Coronary artery (tissue), 2 donors: Measurements from ENCODE around the gene CARD9.
A peak's percentile ranks its signal among the peaks of the same experiment; 100 is the strongest.

Source experiments
- DNase-seq: peaks from one replicate; pipeline ENCODE4 v3.0.0-alpha.2; 2017; ENCODE audit warnings: low spot score
- H3K27ac ChIP-seq, 2 donors: fragments of 200-600 bp; sonication (generic); one replicate each; pipeline ENCODE4 v1.5.1; 2016 to 2019
- H3K4me3 ChIP-seq: fragments of 200-600 bp; sonication (generic); 2 replicates; pipeline ENCODE4 v1.5.1; 2016; ENCODE audit warnings: mild to moderate bottlenecking, moderate library complexity
- CTCF ChIP-seq: fragments of 200-600 bp; sonication (generic); IDR thresholded peaks from one replicate; pipeline ENCODE4 v1.5.1; 2019; ENCODE audit warnings: antibody characterized with exemption

The CARD9 gene

GRCh38 chr9:136367296-136368145 is 5.9 kb downstream of the CARD9 start:
- TF ChIP-seq CTCF, result no peak
- no peak overlapping the region for H3K4me3 ChIP-seq
- DNase-seq, result no peak
- no peak overlapping the region for H3K27ac ChIP-seq

GRCh38 chr9:136366826-136367225 is 6.6 kb downstream of the CARD9 start:
- no peak for TF ChIP-seq CTCF
- no peak for DNase-seq
- Histone ChIP-seq H3K27ac (no peak overlapping the region), H3K4me3 (no peak overlapping the region)

- Histone ChIP-seq H3K27ac (no peak overlapping the region), H3K4me3 (no peak overlapping the region)
- no peak for DNase-seq
- TF ChIP-seq CTCF, result no peak
Measured at GRCh38 chr9:136365775-136366222, 7.7 kb downstream of the CARD9 start.

- no peak overlapping the region for H3K27ac ChIP-seq
- no peak overlapping the region for H3K4me3 ChIP-seq
- no peak for TF ChIP-seq CTCF
- DNase-seq, result no peak
Measured at GRCh38 chr9:136364942-136365774, 8.3 kb downstream of the CARD9 start.

GRCh38 chr9:136363949-136364748 is 9.3 kb downstream of the CARD9 start:
- Histone ChIP-seq H3K27ac (no peak overlapping the region), H3K4me3 (peak overlapping the region; percentile 92)
- TF ChIP-seq CTCF, result peak; percentile 42
- no peak for DNase-seq

GRCh38 chr9:136363106-136363948 is 10.1 kb downstream of the CARD9 start, which contains the start of gene DNLZ:
Gene DNLZ (minus strand): TSS chr9:136363744. CDS start chr9:136363714, 30 bp downstream.
- TF ChIP-seq CTCF, result peak; percentile 98
- peak within 1 kb of the TSS; percentile 92 for H3K4me3 ChIP-seq
- peak; percentile 98 for DNase-seq
- peak within 1 kb of the TSS; percentile 54 to 99 for H3K27ac ChIP-seq
